ENCODE data around the gene OR13J1.
A peak's percentile ranks its signal among the peaks of the same experiment; 100 is the strongest.

OR13J1 gene

DNA sequence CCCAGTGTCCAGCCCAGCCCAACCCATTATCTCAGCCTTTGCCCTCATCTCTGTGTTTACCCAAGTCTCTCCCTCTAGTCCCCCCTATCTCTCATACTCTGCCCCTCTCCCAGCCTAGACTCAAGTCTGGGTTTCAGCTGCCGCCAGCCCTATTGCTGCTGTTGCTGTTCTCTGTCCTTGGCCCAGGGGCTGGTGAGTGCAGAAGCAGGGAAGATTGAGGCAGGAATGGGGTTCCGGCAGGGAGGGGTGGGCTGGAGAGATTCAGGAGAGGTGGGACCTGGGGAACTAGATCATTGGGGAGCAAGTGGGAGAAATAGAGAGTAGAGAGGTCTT is 40.5 kb downstream of the OR13J1 start:
- no peak for DNase-seq

DNA sequence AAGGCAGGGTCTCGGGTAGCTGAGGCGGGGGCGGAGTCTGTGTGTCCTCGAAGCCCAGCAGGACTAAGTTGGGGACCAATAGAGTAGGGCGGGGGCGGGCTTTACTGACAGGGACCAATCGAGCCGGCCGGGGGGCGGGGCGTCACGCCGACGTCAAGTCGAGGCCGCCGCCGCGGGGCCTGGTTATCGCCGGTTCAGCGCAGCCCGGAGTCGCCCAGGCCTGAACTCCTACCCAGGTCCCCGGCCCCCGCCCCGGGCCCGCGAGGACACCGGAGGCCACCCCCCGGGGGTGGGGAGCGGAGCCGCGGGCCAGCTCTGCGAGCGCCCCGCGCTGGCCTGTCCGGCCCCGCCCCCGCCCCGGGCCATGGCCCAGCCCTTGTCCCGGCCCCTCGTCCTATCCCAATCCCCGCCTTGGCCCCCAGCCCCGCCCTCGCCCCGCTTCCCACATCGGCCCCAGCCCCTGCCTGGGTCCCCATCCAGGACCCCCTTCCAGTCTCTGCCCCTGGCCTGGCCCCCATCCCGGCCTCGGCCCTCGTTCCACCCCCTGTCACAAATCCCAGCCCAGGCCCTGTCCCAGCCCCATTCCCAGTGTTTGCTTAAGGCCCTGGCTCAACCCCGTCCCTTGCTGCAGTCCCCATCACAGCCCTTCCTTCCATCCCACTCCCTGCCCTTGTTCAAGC is 41.0 kb downstream of the OR13J1 start, which contains the start of gene TMEM8B:
Gene TMEM8B (plus strand): TSS at position 145 of the 680 bp plus-strand sequence. CDS start 220 bp downstream, at position 365.
- peak; percentile 97 to 98 for DNase-seq

DNA sequence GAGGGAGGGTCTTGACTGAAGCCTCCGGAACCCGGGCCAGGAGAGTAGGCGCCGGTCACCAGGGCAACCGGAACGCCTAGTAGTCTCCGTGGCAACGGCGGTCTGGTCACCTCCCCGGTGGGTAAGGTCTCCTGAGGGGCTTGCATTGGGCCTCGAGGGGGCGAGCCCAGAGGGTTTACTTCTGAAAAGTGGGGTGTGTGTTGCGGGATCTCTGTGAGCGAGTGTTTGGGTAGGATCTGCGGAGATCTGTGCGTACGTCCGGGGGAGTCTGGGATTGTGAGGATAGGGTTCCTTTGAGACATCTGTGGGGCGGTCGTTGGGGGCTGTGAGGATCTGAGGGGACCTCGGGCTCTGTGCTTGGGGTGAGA is 41.5 kb downstream of the OR13J1 start, which contains the start of gene FAM221B:
Gene FAM221B (minus strand): TSS at position 17 of the 368 bp plus-strand sequence. CDS start 2,571 bp downstream, outside the sequence.
- peak in 1 of 2 experiments; percentile 28 for DNase-seq

DNA sequence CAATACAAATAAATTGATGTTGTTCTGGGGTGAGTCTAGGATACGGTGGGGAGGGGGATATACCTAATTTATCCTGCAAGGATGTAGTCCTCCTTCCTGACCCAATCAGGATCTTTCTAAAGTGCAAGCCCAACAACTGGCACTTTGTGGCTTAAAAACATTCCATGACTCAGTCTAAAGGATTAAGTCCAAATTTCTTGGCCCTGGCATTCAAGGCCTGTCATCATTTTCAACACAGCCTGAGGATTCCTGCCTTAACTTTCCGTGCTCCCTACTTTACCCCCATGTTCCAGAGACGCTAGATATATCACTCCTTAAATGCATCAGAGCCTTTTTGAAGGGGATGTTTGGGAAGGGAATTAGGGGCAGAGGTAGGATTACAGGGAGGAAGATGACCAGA is 42.7 kb downstream of the OR13J1 start:
- DNase-seq: no peak

DNA sequence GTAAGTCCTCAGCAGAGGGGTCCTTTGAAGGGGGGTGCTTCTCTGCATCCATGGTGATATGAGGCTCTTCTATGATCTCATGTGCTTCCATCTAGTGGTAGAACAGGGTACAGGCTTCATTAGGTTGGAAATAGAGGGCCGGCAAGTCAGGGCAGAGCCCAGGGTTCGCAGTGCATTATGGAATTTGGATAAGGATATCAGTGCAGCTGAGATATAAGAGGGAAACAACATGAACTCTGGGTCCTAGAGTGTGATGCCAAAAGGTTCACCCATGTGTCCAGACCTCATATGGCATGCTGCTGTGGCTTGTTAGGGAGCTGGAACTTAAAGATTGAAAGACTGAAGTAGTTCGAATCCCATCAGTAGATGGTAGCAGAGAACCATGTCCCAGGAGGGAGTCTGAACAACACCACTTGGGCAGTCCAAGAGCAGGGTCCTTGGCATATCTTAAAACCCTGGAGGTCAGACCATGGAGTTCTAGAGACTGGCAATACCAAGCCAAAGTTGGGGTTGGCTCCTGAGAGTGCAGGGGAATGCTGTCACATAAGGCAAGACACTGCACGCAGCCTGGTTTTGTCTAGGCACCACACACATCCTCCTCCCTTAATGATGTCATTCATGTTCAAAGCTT is 44.0 kb downstream of the OR13J1 start:
- peak in 1 of 2 experiments; percentile 38 for DNase-seq

DNA sequence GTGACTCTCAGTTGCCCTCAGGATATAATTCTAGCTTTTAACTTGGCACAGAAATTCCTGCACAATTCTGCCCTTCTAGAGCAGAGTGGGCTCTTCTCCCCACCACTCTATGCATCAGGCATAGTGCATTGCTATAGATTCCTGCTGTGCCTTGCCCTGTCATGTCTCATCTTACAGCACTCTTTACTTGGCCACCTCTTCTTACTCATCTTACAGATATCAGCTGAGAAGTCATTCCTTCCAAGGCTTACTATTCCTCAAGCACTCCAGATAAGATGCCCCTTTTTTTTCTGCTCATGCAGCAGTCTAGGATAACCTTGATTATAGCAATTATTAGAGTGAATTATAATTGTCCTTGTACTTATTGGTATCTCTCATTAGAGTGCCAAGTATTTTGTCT is 47.3 kb downstream of the OR13J1 start:
- no peak for DNase-seq

DNA sequence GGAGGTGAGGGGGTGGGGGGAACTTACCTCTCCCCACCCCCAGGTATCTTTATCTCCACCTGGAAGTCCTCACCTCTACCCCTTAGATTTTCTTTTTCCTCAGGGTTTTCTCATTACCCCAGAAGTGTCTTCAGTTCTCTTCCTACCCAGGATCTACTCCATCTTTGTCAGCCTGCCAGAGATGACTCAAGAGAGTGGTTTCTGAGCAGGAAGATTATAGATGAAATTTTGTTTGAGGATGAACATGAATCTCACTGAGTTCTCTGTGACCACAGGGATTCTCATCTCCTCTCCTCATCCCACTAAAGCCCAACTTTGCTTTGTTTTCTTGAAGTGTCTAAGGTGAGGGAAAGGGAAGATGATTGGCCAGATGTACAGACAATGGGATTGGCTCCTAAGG is 50.1 kb downstream of the OR13J1 start:
- no peak for DNase-seq
